H1 (cell line): ENCODE data around the gene ATP2B3.

Experiments used
- EP300 ChIP-seq, 2 experiments: IDR thresholded peaks; 1 replicate in 1 of 2; 2 replicates in 1 of 2; pipeline ENCODE4 v1.6.1; 2011 to 2012; ENCODE audit warnings: low read depth in 2 of 2, low read length in 2 of 2, mild to moderate bottlenecking in 2 of 2, borderline replicate concordance in 1 of 2, inconsistent platforms in 1 of 2, moderate library complexity in 1 of 2
- EZH2 ChIP-seq: fragments of 200-600 bp; sonication (generic); IDR thresholded peaks from 2 replicates; pipeline ENCODE4 v1.7.1; 2012; ENCODE audit warnings: low read depth, mild to moderate bottlenecking, moderate library complexity, low read length, inconsistent platforms; ENCODE audit not compliant: severe bottlenecking
- POLR2A ChIP-seq, 2 experiments: IDR thresholded peaks; 1 replicate in 1 of 2; 2 replicates in 1 of 2; pipeline ENCODE4 v1.6.1; 2011; ENCODE audit warnings: low read depth in 2 of 2, low read length in 2 of 2, mild to moderate bottlenecking in 2 of 2; ENCODE audit errors: control extremely low read depth in 1 of 2

- TF ChIP-seq EZH2 (no peak), POLR2A (IDR thresholded peaks at IDR 0.05; ENCODE audit: control extremely low read depth in 1 of 2, low read depth in 2 of 2, low read length in 2 of 2) (no peak), EP300 (IDR thresholded peaks at IDR 0.05; ENCODE audit: borderline replicate concordance in 1 of 2, low read depth in 2 of 2, low read length in 2 of 2) (no peak)
Observed at GRCh38 chrX:153582896-153583295, 65.5 kb downstream of the ATP2B3 start.
